Left renal cortex interstitium (tissue), 4 donors: ENCODE data around the gene STPG3. TPM values are rescaled to one million over a fixed set of nuclear protein-coding genes. Genes with fewer than 3 reads are reported as not detected.
"Not testable (repeated sequence)": the region's sequence is repeated elsewhere in the genome, so short reads cannot be mapped to it uniquely, and the experiment has no call there.

Experiments used
- DNase-seq, 4 donors: peaks; one replicate each; pipeline ENCODE4 v3.0.0-alpha.2; 2013; ENCODE audit warnings: low read depth in 4 of 4, low spot score in 2 of 4, missing footprints in 1 of 4
- polyA plus RNA-seq, 4 donors: library from polyadenylated mRNA; unstranded; fragments of 120-200 nt; gene quantifications; one replicate each; pipeline ENCODE4 v1.2.1, GENCODE V29; 2013; ENCODE audit not compliant: insufficient read length in 4 of 4

STPG3 gene
- polyA plus RNA-seq, 4 donors: 1.0 to 3.5 (median 2.3) TPM

- DNase-seq: no peak
Measured at GRCh38 chr9:137244486-137245449, 6.3 kb upstream of the STPG3 start.

GRCh38 chr9:137245450-137246421, 5.3 kb upstream of the STPG3 start:
- DNase-seq: no peak

DNA sequence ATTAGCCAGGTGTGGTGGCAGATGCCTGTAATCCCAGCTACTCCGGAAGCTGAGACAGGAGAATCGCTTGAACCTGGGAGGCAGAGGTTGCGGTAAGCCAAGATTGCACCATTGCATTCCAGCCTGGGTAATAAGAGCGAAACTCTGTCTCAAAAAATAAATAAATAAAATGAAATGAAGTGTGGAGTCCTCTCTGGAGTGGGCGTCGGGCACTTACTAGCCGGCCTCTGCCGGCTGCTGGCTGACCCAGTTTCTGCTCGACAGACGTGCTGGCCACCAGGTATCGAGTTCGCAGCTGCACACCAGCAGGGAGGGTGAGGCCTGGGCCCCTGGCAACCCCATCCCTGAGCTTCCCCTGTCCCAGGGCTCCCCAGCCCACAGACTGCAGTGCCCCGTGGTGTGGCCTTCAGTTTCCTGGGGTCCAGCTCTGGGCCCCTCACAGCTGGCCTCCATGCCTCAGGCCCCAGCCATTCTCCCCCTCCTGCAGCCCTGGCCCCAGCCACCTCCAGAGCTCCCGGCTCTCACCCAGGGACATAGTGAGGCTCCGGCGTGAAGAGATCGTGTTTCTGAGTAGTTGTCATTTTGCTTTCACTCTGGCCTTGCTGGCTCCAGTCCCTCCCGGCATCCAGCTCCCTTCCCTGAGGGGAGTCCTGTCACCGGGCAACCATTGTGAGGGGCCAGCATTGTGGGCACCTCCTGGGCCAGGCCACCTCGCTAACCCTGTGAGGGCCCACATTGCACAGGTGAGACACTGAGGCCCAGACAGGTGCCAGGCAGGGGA, 3.8 kb upstream of the STPG3 start:
- DNase-seq: no peak

- no peak for DNase-seq
Measured at GRCh38 chr9:137247916-137248175, 3.2 kb upstream of the STPG3 start.

DNA sequence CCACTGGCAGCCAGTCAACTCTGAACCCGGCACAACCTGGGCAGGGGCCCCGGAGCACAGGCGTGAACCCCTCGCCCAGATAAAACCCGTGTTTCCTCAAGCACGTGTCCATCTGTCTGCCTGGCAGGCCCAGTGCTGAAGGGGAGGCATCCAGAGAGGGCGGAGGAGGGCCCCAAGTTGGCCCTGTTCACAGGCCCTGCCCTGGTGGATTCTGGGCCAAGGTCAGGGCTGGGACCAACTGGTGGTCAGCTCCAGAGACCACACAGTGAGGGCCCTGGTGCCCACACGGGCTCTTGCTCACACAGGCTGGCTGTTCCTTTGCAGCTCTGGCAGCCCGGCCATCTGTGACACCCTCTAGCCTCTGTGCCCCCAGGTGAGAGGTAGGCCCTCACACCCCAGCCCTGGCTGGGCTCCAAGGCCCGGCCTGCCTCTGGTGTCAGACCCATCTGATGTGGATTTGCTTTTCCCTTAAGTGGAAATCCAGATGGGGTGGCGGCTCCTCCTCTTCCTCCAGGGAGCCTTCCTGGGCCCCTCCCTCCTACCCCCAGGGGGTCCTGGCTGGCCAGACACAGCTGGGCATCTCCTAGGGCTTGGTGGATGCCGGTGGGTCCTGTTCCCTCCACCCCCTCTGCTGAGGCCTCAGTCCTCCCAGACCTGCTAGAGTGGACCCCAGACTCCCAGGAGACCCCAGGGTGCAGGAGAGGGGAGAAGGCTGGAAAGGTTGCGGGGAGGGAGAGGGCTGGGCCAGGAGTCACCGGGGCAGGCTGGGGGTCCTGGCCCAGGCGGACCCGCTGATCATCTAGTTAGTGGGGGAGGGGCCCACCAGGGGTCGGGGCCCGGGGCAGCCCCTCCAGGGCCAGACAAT, 525 bp upstream of the STPG3 start:
- DNase-seq: no peak

GRCh38 chr9:137251490-137252268, 593 bp downstream of the STPG3 start:
- no peak for DNase-seq

- DNase-seq: no peak
Measured at GRCh38 chr9:137252555-137253506, 1.7 kb downstream of the STPG3 start.

DNA sequence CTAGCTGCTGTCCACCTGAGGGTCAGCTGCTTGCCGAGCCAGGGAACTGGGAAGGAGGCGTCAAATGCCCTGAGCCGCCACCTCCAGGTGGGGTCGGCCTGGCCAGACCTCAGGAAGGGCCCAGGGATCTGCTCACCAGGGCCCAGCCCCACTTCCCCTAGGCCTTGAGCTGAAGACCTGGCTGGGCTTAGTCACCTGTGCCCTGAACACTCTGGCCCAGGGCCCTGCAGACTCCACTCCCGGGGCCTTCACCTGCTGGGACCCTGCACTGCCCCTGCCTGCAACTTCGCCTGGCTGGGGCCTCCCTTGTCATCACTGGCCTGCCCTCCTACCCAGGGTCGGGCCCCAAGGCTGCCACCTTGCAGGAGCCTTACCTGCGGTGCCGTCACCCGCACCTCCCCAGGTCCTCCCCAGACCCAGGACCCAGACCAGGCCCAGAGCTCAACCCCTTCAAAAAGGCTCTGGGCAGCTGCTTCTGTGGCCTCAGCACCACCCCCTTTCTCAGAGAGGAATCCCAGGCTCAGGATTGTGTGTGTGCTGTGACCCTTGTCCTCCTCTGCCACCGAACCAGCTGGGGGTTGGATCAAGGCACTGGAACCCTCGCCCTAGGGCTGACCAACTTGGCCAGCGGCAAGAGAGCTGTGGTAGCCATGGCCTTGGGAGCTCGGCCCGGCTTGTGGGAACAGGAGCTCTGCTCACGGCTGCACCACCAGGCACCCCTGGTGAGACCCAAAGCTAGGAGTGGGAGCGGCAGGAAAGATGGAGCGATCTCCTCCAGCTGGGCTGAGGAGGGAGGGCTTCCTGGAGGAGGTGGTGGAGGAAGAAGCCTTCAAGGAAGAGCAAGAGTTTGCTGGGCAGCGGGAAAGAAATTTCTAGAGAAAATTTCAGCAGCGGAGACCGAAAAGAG, 2.9 kb downstream of the STPG3 start:
- DNase-seq: no peak

GRCh38 chr9:137254624-137255447, 3.8 kb downstream of the STPG3 start, which contains the start of gene NELFB:
Gene NELFB (plus strand): TSS chr9:137255327.
- peak; percentile 65 to 84 (median 79) for DNase-seq

DNA sequence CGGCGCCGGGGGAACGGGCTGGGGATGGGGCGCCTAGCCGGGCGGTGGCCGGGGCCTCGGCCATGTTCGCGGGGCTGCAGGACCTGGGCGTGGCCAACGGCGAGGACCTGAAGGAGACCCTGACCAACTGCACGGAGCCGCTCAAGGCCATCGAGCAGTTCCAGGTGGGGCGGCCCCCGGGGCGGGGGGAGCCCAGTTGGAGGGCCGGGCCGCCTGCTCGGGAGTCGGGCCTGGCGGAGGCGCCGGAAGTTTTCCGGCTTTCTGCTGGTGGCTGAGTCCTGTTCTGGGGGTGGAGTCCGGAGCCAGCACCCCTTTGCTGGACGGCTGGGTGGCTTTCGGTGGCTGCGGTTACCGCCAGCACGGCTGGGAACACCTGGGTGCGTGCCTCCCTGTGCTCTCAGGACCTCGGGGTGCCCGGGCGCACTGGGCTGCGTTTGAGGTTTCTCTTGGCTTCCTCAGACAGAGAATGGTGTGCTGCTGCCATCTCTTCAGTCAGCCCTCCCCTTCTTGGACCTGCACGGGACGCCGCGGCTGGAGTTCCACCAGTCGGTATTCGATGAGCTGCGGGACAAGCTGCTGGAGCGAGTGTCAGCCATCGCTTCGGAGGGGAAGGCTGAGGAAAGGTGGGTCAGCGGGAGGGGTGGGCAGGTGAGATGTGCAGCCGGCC, 4.5 kb downstream of the STPG3 start:
- no peak for DNase-seq

GRCh38 chr9:137256362-137256761, 5.3 kb downstream of the STPG3 start:
- no peak for DNase-seq

DNA sequence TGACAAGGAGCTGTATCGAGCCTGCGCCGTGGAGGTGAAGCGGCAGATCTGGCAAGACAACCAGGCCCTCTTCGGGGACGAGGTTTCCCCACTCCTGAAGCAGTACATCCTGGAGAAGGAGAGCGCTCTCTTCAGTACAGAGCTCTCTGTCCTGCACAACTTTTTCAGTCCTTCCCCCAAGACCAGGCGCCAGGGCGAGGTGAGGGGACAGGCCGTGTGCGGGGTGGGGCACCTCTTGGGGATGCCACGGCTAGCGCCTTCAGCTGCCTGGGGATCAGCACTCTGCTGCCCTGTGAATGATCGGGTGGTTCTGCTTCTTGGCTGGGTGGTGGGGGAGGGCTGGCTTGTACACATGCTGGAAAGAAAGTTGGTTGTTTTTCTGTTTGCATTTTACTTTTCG, 5.8 kb downstream of the STPG3 start:
- DNase-seq: no peak

DNA sequence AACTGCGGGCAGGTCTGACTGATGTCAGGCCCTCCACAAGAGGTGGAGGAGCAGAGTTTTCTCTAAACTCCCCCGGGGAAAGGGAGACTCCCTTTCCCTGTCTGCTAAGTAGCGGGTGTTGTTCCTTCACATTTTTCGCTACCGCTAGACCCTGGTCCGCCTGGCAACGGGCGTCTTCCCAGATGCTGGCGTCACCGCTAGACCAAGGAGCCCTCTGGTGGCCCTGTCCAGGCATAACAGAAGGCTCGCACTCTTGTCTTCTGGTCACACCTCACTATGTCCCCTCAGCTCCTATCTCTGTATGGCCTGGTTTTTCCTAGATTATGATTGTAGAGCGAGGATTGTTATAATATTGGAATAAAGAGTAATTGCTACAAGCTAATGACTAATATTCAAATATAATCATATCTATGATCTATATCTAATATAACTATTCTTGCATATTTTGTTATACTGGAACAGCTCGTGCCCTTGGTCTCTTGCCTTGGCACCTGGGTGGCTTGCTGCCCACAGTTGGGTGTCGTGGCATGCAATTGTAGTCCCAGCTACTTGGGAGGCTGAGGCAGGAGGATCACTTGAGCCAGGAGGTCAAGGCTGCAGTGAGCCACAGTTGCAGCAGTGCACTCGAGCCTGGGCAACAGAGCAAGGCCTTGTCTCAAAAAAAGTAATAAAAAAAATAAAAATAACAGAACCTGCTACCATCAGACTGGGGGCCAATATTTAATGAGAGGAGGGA, 11.3 kb downstream of the STPG3 start:
- not testable (repeated sequence) for DNase-seq

GRCh38 chr9:137262909-137263285, 11.8 kb downstream of the STPG3 start:
- no peak for DNase-seq

DNA sequence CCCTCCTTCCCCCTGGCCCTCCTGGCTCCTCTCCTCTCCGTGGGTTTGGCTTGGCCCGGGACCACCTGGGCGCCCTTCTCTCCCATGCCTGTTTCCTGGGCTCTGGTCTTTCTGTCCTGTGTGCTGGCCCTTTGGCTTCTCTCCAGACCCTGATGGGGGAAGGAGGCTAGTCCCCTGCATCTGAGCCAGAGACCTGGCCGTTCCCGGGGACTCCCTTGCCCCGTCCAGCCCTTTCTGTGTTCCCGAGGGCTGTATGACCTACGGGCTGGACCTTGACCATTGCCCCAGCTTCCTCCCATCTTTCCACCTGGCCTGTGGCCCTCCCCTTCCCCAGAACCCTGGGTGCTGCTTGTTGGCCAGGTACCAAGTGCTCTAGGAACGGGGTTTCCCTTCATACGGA, 12.4 kb downstream of the STPG3 start:
- no peak for DNase-seq
